HG03280 (cell line): ENCODE measurements around the gene HNRNPF.
"Not testable (repeated sequence)": the region's sequence is repeated elsewhere in the genome, so short reads cannot be mapped to it uniquely, and the experiment has no call there.

Source experiments
- ATAC-seq: cut with Tn5 transposase; IDR thresholded peaks from one replicate; pipeline ENCODE4 v1.9.1; 2021; ENCODE audit warnings: mild to moderate bottlenecking, moderate library complexity; ENCODE audit not compliant: unreplicated experiment

The HNRNPF gene

GRCh38 chr10:43399320-43400310 is 9.4 kb downstream of the HNRNPF start:
- ATAC-seq: no peak

- no peak for ATAC-seq
Observed at GRCh38 chr10:43398939-43399319, 10.1 kb downstream of the HNRNPF start.

GRCh38 chr10:43396928-43397624 is 11.9 kb downstream of the HNRNPF start:
- peak; percentile 80 for ATAC-seq

GRCh38 chr10:43396061-43396927 is 12.7 kb downstream of the HNRNPF start:
- peak; percentile 46 for ATAC-seq

- no peak for ATAC-seq
Observed at GRCh38 chr10:43395571-43396060, 13.4 kb downstream of the HNRNPF start.

GRCh38 chr10:43394868-43395267 is 14.1 kb downstream of the HNRNPF start:
- no peak for ATAC-seq

- no peak for ATAC-seq
Observed at GRCh38 chr10:43393606-43394360, 15.2 kb downstream of the HNRNPF start.

GRCh38 chr10:43393186-43393585 is 15.8 kb downstream of the HNRNPF start:
- not testable (repeated sequence) for ATAC-seq

- no peak for ATAC-seq
Observed at GRCh38 chr10:43392748-43393147, 16.2 kb downstream of the HNRNPF start.

GRCh38 chr10:43391496-43391895 is 17.5 kb downstream of the HNRNPF start:
- no peak for ATAC-seq

GRCh38 chr10:43390759-43391158 is 18.2 kb downstream of the HNRNPF start:
- ATAC-seq: no peak

- ATAC-seq: no peak
Observed at GRCh38 chr10:43390333-43390732, 18.7 kb downstream of the HNRNPF start.

GRCh38 chr10:43389867-43390266 is 19.1 kb downstream of the HNRNPF start:
- ATAC-seq: no peak

GRCh38 chr10:43387678-43388032 is 21.3 kb downstream of the HNRNPF start:
- no peak for ATAC-seq

- ATAC-seq: no peak
Observed at GRCh38 chr10:43386981-43387677, 21.9 kb downstream of the HNRNPF start.

GRCh38 chr10:43386549-43386948 is 22.4 kb downstream of the HNRNPF start:
- no peak for ATAC-seq

- ATAC-seq: no peak
Observed at GRCh38 chr10:43385412-43386004, 23.5 kb downstream of the HNRNPF start.

- ATAC-seq: no peak
Observed at GRCh38 chr10:43384252-43385221, 24.4 kb downstream of the HNRNPF start.
